ENCODE data around the gene CLDN34.

The CLDN34 gene

DNA sequence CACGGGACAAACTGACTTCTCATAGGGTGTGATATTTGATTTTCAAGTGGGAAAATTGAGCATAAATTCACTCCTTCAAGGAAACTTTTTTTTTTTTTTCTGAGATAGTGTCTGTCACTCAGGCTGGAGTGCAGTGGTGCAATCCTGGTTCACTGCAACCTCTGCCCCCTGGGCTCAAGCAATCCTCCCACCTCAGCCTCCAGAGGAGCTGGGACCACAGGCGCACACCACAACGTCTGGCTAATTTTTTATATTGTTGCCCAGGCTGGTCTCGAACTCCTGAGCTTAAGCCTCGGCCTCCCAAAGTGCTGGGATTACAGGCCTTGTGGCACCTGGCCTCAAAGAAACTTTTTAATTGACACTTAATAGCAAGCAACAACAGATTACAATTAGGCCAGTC, 13.8 kb downstream of the CLDN34 start:
- no peak overlapping the region for H3K4me3 ChIP-seq (ENCODE audit: low read length)
- no peak overlapping the region for H3K9ac ChIP-seq (ENCODE audit: low read length)
- H3K36me3 ChIP-seq (ENCODE audit: control insufficient read depth, low read depth, low read length): no peaks in the 10 kb centered on the region
- no peak overlapping the region for H3K27ac ChIP-seq (ENCODE audit: low read length)
- H3K27me3 ChIP-seq (ENCODE audit: control insufficient read depth, insufficient read depth, low read length): no peaks in the 10 kb centered on the region
- peaks cover 23% of the 10 kb centered on the region for H3K4me1 ChIP-seq (ENCODE audit: control insufficient read depth, low read depth, low read length)
- H3K9me3 ChIP-seq (ENCODE audit: control insufficient read depth, low read depth, low read length): no peaks in the 10 kb centered on the region

GRCh38 chrX:9983441-9983840, 16.3 kb downstream of the CLDN34 start:
- no peak overlapping the region for H3K9ac ChIP-seq (ENCODE audit: low read length)
- no peaks in the 10 kb centered on the region for H3K36me3 ChIP-seq (ENCODE audit: control insufficient read depth, low read depth, low read length)
- H3K27ac ChIP-seq (ENCODE audit: low read length): no peak overlapping the region
- no peaks in the 10 kb centered on the region for H3K27me3 ChIP-seq (ENCODE audit: control insufficient read depth, insufficient read depth, low read length)
- no peak overlapping the region for H3K4me3 ChIP-seq (ENCODE audit: low read length)
- H3K4me1 ChIP-seq (ENCODE audit: control insufficient read depth, low read depth, low read length): peaks cover 19% of the 10 kb centered on the region
- no peaks in the 10 kb centered on the region for H3K9me3 ChIP-seq (ENCODE audit: control insufficient read depth, low read depth, low read length)

GRCh38 chrX:9983846-9984245, 16.7 kb downstream of the CLDN34 start:
- Histone ChIP-seq H3K9me3 (ENCODE audit: control insufficient read depth, low read depth, low read length) (no peaks in the 10 kb centered on the region), H3K27me3 (ENCODE audit: control insufficient read depth, insufficient read depth, low read length) (no peaks in the 10 kb centered on the region), H3K9ac (ENCODE audit: low read length) (no peak overlapping the region), H3K27ac (ENCODE audit: low read length) (no peak overlapping the region), H3K4me3 (ENCODE audit: low read length) (no peak overlapping the region), H3K4me1 (ENCODE audit: control insufficient read depth, low read depth, low read length) (peaks cover 15% of the 10 kb centered on the region), H3K36me3 (ENCODE audit: control insufficient read depth, low read depth, low read length) (no peaks in the 10 kb centered on the region)

GRCh38 chrX:9988762-9989161, 21.6 kb downstream of the CLDN34 start:
- Histone ChIP-seq H3K9me3 (ENCODE audit: control insufficient read depth, low read depth, low read length) (no peaks in the 10 kb centered on the region), H3K9ac (ENCODE audit: low read length) (no peak overlapping the region), H3K36me3 (ENCODE audit: control insufficient read depth, low read depth, low read length) (no peaks in the 10 kb centered on the region)

DNA sequence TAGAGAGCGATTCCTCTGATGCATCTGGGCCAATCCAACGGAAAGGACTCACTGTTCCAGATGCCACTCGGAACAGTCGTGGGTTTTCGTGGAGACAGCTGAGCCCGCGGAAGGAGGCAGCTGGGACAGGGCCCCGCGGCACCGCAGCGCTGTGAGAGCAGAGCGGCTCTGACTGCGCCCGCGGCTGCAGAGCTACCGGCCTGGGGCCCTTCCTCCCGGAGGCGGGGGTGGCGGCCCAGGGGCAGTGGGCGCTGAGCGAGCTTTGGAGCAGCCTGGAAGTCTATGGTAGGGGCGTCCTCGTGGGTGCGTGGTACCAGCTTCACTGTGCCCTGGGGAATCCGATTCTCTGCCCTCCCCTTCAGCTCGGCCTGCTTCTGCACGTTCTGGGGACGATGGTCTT, 24.9 kb downstream of the CLDN34 start:
- H3K27ac ChIP-seq (ENCODE audit: low read length): no peak overlapping the region
- H3K4me1 ChIP-seq (ENCODE audit: control insufficient read depth, low read depth, low read length): no peaks in the 10 kb centered on the region
- H3K9me3 ChIP-seq (ENCODE audit: control insufficient read depth, low read depth, low read length): peaks cover 5% of the 10 kb centered on the region
- H3K27me3 ChIP-seq (ENCODE audit: control insufficient read depth, insufficient read depth, low read length): no peaks in the 10 kb centered on the region
- no peak overlapping the region for H3K9ac ChIP-seq (ENCODE audit: low read length)
- H3K36me3 ChIP-seq (ENCODE audit: control insufficient read depth, low read depth, low read length): no peaks in the 10 kb centered on the region
- no peak overlapping the region for H3K4me3 ChIP-seq (ENCODE audit: low read length)

More at GRCh38 chrX:9988762-9989161, 21.6 kb downstream of the CLDN34 start:
- H3K4me3 ChIP-seq (ENCODE audit: low read length): no peak overlapping the region
- no peaks in the 10 kb centered on the region for H3K4me1 ChIP-seq (ENCODE audit: control insufficient read depth, low read depth, low read length)
- no peak overlapping the region for H3K27ac ChIP-seq (ENCODE audit: low read length)
- no peaks in the 10 kb centered on the region for H3K27me3 ChIP-seq (ENCODE audit: control insufficient read depth, insufficient read depth, low read length)

- Histone ChIP-seq H3K27me3 (ENCODE audit: control insufficient read depth, insufficient read depth, low read length) (no peaks in the 10 kb centered on the region), H3K4me1 (ENCODE audit: control insufficient read depth, low read depth, low read length) (no peaks in the 10 kb centered on the region), H3K36me3 (ENCODE audit: control insufficient read depth, low read depth, low read length) (no peaks in the 10 kb centered on the region), H3K27ac (ENCODE audit: low read length) (no peak overlapping the region), H3K4me3 (ENCODE audit: low read length) (no peak overlapping the region), H3K9ac (ENCODE audit: low read length) (no peak overlapping the region), H3K9me3 (ENCODE audit: control insufficient read depth, low read depth, low read length) (peaks cover 5% of the 10 kb centered on the region)
These were observed 25.6 kb downstream of the CLDN34 start for GRCh38 chrX:9992724-9993123.

DNA sequence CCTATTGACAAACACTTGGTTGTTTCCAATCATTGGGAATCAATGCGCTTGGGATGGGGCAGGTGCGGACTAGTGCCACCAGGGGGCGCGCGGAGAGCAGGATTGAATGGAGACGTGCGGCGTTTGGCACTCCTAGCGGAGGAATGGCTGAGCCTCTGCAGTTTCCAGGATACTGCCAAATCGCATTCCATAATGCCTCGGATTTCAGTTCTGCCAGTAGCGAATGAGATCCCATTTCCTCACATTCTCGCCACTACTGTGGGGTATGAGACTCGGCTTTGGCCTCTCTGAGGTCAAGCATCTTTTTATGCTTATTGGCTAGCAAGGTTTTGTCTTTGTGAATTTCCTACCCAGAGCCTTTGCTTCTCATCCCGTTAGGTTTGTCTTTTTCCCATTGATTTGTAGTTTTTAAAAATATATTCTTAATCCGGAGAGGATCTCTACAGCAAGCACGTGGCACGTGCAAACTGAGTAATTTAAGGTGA, 28.7 kb downstream of the CLDN34 start:
- no peaks in the 10 kb centered on the region for H3K36me3 ChIP-seq (ENCODE audit: control insufficient read depth, low read depth, low read length)
- H3K9me3 ChIP-seq (ENCODE audit: control insufficient read depth, low read depth, low read length): peaks cover 5% of the 10 kb centered on the region
- H3K4me3 ChIP-seq (ENCODE audit: low read length): no peak overlapping the region
- no peak overlapping the region for H3K9ac ChIP-seq (ENCODE audit: low read length)
- no peaks in the 10 kb centered on the region for H3K27me3 ChIP-seq (ENCODE audit: control insufficient read depth, insufficient read depth, low read length)
- no peaks in the 10 kb centered on the region for H3K4me1 ChIP-seq (ENCODE audit: control insufficient read depth, low read depth, low read length)
- no peak overlapping the region for H3K27ac ChIP-seq (ENCODE audit: low read length)

- Histone ChIP-seq H3K27me3 (ENCODE audit: control insufficient read depth, insufficient read depth, low read length) (no peaks in the 10 kb centered on the region), H3K36me3 (ENCODE audit: control insufficient read depth, low read depth, low read length) (no peaks in the 10 kb centered on the region), H3K27ac (ENCODE audit: low read length) (no peak overlapping the region), H3K9ac (ENCODE audit: low read length) (no peak overlapping the region), H3K4me1 (ENCODE audit: control insufficient read depth, low read depth, low read length) (no peaks in the 10 kb centered on the region), H3K9me3 (ENCODE audit: control insufficient read depth, low read depth, low read length) (peaks cover 5% of the 10 kb centered on the region), H3K4me3 (ENCODE audit: low read length) (no peak overlapping the region)
These were observed 29.9 kb downstream of the CLDN34 start for GRCh38 chrX:9997041-9997440.

DNA sequence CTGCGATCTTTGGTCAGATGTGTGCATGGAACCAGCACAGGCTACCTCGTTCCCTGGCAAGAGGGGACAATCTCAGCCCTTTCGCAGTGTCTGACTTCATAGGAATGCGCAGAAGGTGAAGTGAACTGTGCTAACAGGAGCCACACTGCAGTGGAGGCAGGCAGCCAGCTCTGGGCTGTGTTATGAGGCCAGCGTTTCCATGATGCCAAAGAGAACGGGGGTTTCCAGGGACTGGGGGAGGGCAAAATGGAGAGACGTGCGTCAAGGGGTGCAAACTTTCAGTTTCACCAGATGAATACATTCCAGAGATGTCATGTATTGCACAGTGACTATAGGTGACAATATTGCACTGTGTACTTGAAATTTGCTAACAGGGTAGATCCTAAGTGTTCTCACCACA, 30.4 kb downstream of the CLDN34 start:
- Histone ChIP-seq H3K4me3 (ENCODE audit: low read length) (no peak overlapping the region), H3K27ac (ENCODE audit: low read length) (no peak overlapping the region), H3K9me3 (ENCODE audit: control insufficient read depth, low read depth, low read length) (peaks cover 5% of the 10 kb centered on the region), H3K9ac (ENCODE audit: low read length) (no peak overlapping the region), H3K4me1 (ENCODE audit: control insufficient read depth, low read depth, low read length) (no peaks in the 10 kb centered on the region), H3K36me3 (ENCODE audit: control insufficient read depth, low read depth, low read length) (no peaks in the 10 kb centered on the region), H3K27me3 (ENCODE audit: control insufficient read depth, insufficient read depth, low read length) (no peaks in the 10 kb centered on the region)

- H3K9me3 ChIP-seq (ENCODE audit: control insufficient read depth, low read depth, low read length): peaks cover 2% of the 10 kb centered on the region
- H3K4me1 ChIP-seq (ENCODE audit: control insufficient read depth, low read depth, low read length): peaks cover 6% of the 10 kb centered on the region
- H3K36me3 ChIP-seq (ENCODE audit: control insufficient read depth, low read depth, low read length): no peaks in the 10 kb centered on the region
These were observed 34.3 kb downstream of the CLDN34 start for GRCh38 chrX:10001496-10001895.

GRCh38 chrX:10004832-10005475, 37.8 kb downstream of the CLDN34 start:
- peaks cover 15% of the 10 kb centered on the region for H3K4me1 ChIP-seq (ENCODE audit: control insufficient read depth, low read depth, low read length)
- H3K9ac ChIP-seq (ENCODE audit: low read length): no peak overlapping the region
- H3K36me3 ChIP-seq (ENCODE audit: control insufficient read depth, low read depth, low read length): no peaks in the 10 kb centered on the region
- H3K27me3 ChIP-seq (ENCODE audit: control insufficient read depth, insufficient read depth, low read length): no peaks in the 10 kb centered on the region
- H3K9me3 ChIP-seq (ENCODE audit: control insufficient read depth, low read depth, low read length): no peaks in the 10 kb centered on the region
- H3K4me3 ChIP-seq (ENCODE audit: low read length): no peak overlapping the region
- H3K27ac ChIP-seq (ENCODE audit: low read length): no peak overlapping the region

More at GRCh38 chrX:10001496-10001895, 34.3 kb downstream of the CLDN34 start:
- no peak overlapping the region for H3K9ac ChIP-seq (ENCODE audit: low read length)
- H3K4me3 ChIP-seq (ENCODE audit: low read length): no peak overlapping the region
- no peak overlapping the region for H3K27ac ChIP-seq (ENCODE audit: low read length)
- H3K27me3 ChIP-seq (ENCODE audit: control insufficient read depth, insufficient read depth, low read length): no peaks in the 10 kb centered on the region

GRCh38 chrX:10006086-10006485, 38.9 kb downstream of the CLDN34 start:
- no peak overlapping the region for H3K9ac ChIP-seq (ENCODE audit: low read length)
- no peak overlapping the region for H3K4me3 ChIP-seq (ENCODE audit: low read length)
- no peaks in the 10 kb centered on the region for H3K9me3 ChIP-seq (ENCODE audit: control insufficient read depth, low read depth, low read length)
- no peaks in the 10 kb centered on the region for H3K36me3 ChIP-seq (ENCODE audit: control insufficient read depth, low read depth, low read length)
- no peak overlapping the region for H3K27ac ChIP-seq (ENCODE audit: low read length)
- peaks cover 27% of the 10 kb centered on the region for H3K4me1 ChIP-seq (ENCODE audit: control insufficient read depth, low read depth, low read length)
- no peaks in the 10 kb centered on the region for H3K27me3 ChIP-seq (ENCODE audit: control insufficient read depth, insufficient read depth, low read length)

Measured in iPS-18a (cell line).